ENCODE results near the gene ATP5MK.

Gene ATP5MK

GRCh38 chr10:103439776-103440175 lies 43.5 kb upstream of the ATP5MK start:
- Histone ChIP-seq H3K36me3 (replicated peaks; ENCODE audit: low read depth, low read length) (peaks cover 7% of the 10 kb centered on the region), H3K27me3 (ENCODE audit: low read depth, low read length) (no peaks in the 10 kb centered on the region), H3K9ac (ENCODE audit: low read length) (no peak overlapping the region), H3K27ac (ENCODE audit: low read length) (no peak overlapping the region), H3K4me2 (ENCODE audit: low read length) (no peak overlapping the region), H2AFZ (ENCODE audit: low read depth, low read length) (no peak overlapping the region), H3K4me3 (ENCODE audit: low read length) (no peak overlapping the region), H3K4me1 (ENCODE audit: low read length) (no peaks in the 10 kb centered on the region), H4K20me1 (ENCODE audit: insufficient read depth, low read length) (no peaks in the 10 kb centered on the region), H3K9me3 (ENCODE audit: insufficient read depth, low read length) (no peaks in the 10 kb centered on the region), H3K79me2 (ENCODE audit: low read length) (no peaks in the 10 kb centered on the region)
- no peak for TF ChIP-seq CTCF (IDR thresholded peaks at IDR 0.05; ENCODE audit: low read depth, low read length)
- TF ChIP-seq EZH2phosphoT487 (IDR thresholded peaks at IDR 0.05; ENCODE audit: low read depth): no peak

- H2AFZ ChIP-seq (ENCODE audit: low read depth, low read length): no peak overlapping the region
- no peaks in the 10 kb centered on the region for H4K20me1 ChIP-seq (ENCODE audit: insufficient read depth, low read length)
- no peaks in the 10 kb centered on the region for H3K79me2 ChIP-seq (ENCODE audit: low read length)
- H3K36me3 ChIP-seq (replicated peaks; ENCODE audit: low read depth, low read length): peaks cover 17% of the 10 kb centered on the region
- TF ChIP-seq CTCF (IDR thresholded peaks at IDR 0.05; ENCODE audit: low read depth, low read length) (no peak), EZH2phosphoT487 (IDR thresholded peaks at IDR 0.05; ENCODE audit: low read depth) (no peak)
- H3K27me3 ChIP-seq (ENCODE audit: low read depth, low read length): no peaks in the 10 kb centered on the region
- no peak overlapping the region for H3K4me2 ChIP-seq (ENCODE audit: low read length)
- no peak overlapping the region for H3K9ac ChIP-seq (ENCODE audit: low read length)
- H3K9me3 ChIP-seq (ENCODE audit: insufficient read depth, low read length): no peaks in the 10 kb centered on the region
- no peaks in the 10 kb centered on the region for H3K4me1 ChIP-seq (ENCODE audit: low read length)
- no peak overlapping the region for H3K4me3 ChIP-seq (ENCODE audit: low read length)
- H3K27ac ChIP-seq (ENCODE audit: low read length): no peak overlapping the region
Observed at GRCh38 chr10:103433858-103434257, 37.6 kb upstream of the ATP5MK start.

- TF ChIP-seq EZH2phosphoT487 (IDR thresholded peaks at IDR 0.05; ENCODE audit: low read depth): no peak
- TF ChIP-seq CTCF (IDR thresholded peaks at IDR 0.05; ENCODE audit: low read depth, low read length): no peak
- H3K79me2 ChIP-seq (ENCODE audit: low read length): no peaks in the 10 kb centered on the region
- H3K4me3 ChIP-seq (ENCODE audit: low read length): no peak overlapping the region
- H3K4me1 ChIP-seq (ENCODE audit: low read length): no peaks in the 10 kb centered on the region
- no peaks in the 10 kb centered on the region for H4K20me1 ChIP-seq (ENCODE audit: insufficient read depth, low read length)
- H2AFZ ChIP-seq (ENCODE audit: low read depth, low read length): no peak overlapping the region
- H3K27ac ChIP-seq (ENCODE audit: low read length): no peak overlapping the region
- no peak overlapping the region for H3K9ac ChIP-seq (ENCODE audit: low read length)
- H3K27me3 ChIP-seq (ENCODE audit: low read depth, low read length): no peaks in the 10 kb centered on the region
- H3K9me3 ChIP-seq (ENCODE audit: insufficient read depth, low read length): no peaks in the 10 kb centered on the region
- no peak overlapping the region for H3K4me2 ChIP-seq (ENCODE audit: low read length)
- H3K36me3 ChIP-seq (replicated peaks; ENCODE audit: low read depth, low read length): peaks cover 28% of the 10 kb centered on the region
Observed at GRCh38 chr10:103431902-103432301, 35.6 kb upstream of the ATP5MK start.

GRCh38 chr10:103429647-103430046 lies 33.4 kb upstream of the ATP5MK start:
- no peaks in the 10 kb centered on the region for H4K20me1 ChIP-seq (ENCODE audit: insufficient read depth, low read length)
- H3K27me3 ChIP-seq (ENCODE audit: low read depth, low read length): no peaks in the 10 kb centered on the region

More at GRCh38 chr10:103429647-103430046, 33.4 kb upstream of the ATP5MK start:
- no peak for TF ChIP-seq EZH2phosphoT487 (IDR thresholded peaks at IDR 0.05; ENCODE audit: low read depth)
- TF ChIP-seq CTCF (IDR thresholded peaks at IDR 0.05; ENCODE audit: low read depth, low read length): no peak
- H3K4me3 ChIP-seq (ENCODE audit: low read length): no peak overlapping the region
- no peaks in the 10 kb centered on the region for H3K4me1 ChIP-seq (ENCODE audit: low read length)
- no peak overlapping the region for H3K9ac ChIP-seq (ENCODE audit: low read length)
- H3K36me3 ChIP-seq (replicated peaks; ENCODE audit: low read depth, low read length): peaks cover 33% of the 10 kb centered on the region
- H2AFZ ChIP-seq (ENCODE audit: low read depth, low read length): no peak overlapping the region
- H3K4me2 ChIP-seq (ENCODE audit: low read length): no peak overlapping the region
- no peaks in the 10 kb centered on the region for H3K9me3 ChIP-seq (ENCODE audit: insufficient read depth, low read length)
- H3K79me2 ChIP-seq (ENCODE audit: low read length): no peaks in the 10 kb centered on the region
- no peak overlapping the region for H3K27ac ChIP-seq (ENCODE audit: low read length)
